ENCODE measurements around the gene TEPSIN.
A peak's percentile ranks its signal among the peaks of the same experiment; 100 is the strongest.

TEPSIN gene

GRCh38 chr17:81270279-81270678, 31.4 kb upstream of the TEPSIN start:
- no peak for DNase-seq (ENCODE audit: low spot score)

- no peak for DNase-seq (ENCODE audit: low spot score)
These were observed 28.7 kb upstream of the TEPSIN start for GRCh38 chr17:81267390-81268067.

DNA sequence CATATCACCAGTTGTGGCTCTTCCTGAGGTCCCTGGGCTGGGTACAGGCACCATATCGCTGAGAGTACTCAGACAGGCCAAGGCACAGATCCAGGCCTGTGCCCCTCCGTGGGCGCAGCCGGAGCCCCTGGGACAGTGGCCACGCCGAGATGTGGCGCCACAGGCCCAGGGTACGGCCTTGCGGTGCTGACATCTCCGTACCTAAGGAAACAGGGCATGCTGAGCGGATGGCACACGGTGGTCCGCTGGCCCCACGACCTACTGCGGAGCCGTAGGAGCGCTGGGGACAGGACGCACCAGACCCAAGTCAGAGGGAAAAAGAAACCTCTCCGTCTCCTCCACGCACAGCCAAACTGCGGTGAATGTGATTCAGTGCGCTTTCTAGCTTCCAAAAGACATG, 26.7 kb upstream of the TEPSIN start:
- no peak for DNase-seq (ENCODE audit: low spot score)

GRCh38 chr17:81264640-81265039, 25.8 kb upstream of the TEPSIN start:
- DNase-seq (ENCODE audit: low spot score): no peak

GRCh38 chr17:81263371-81264181, 24.7 kb upstream of the TEPSIN start:
- no peak for DNase-seq (ENCODE audit: low spot score)

GRCh38 chr17:81261582-81262336, 22.9 kb upstream of the TEPSIN start:
- DNase-seq (ENCODE audit: low spot score): no peak

GRCh38 chr17:81261096-81261495, 22.2 kb upstream of the TEPSIN start:
- no peak for DNase-seq (ENCODE audit: low spot score)

DNA sequence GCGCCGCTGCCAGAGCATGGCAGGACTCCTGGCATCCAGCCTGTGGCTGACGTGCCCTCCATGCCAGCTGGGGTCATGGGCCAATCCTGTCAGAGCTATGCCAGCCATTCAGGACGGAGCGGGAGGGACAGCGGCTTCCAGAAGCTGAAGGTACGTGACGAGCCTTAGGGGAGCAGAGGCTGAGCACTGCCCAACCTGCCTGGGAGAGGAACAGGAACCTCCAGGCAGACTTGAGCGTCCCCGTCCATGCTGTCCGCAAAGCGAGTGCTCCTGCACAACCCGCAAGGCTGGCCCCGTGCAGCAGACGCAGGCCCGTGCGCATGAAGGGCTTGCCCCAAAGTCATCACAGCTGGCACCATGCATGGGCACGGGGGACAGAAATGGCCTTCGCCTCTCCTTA, 21.8 kb upstream of the TEPSIN start:
- no peak for DNase-seq (ENCODE audit: low spot score)

DNA sequence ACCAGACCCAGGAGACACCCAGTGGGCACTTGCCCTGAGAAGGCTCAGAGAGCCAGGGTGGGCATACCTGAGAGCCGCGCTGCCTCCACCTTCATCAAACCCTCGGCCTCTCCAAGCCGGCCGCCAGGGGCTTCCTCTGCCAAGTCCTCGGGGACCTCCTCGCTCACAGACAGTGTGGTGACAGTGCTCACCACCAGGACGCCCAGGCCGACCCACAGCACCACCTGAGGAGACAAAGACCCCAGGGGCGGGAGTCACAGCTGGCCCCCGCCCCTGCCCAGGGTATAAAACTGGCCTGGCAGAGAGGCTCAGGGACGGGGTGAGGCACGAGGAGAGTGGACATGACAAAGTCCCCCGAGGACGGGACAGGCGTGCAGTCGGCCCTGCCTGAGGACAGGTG, 21.3 kb upstream of the TEPSIN start:
- DNase-seq (ENCODE audit: low spot score): no peak

DNA sequence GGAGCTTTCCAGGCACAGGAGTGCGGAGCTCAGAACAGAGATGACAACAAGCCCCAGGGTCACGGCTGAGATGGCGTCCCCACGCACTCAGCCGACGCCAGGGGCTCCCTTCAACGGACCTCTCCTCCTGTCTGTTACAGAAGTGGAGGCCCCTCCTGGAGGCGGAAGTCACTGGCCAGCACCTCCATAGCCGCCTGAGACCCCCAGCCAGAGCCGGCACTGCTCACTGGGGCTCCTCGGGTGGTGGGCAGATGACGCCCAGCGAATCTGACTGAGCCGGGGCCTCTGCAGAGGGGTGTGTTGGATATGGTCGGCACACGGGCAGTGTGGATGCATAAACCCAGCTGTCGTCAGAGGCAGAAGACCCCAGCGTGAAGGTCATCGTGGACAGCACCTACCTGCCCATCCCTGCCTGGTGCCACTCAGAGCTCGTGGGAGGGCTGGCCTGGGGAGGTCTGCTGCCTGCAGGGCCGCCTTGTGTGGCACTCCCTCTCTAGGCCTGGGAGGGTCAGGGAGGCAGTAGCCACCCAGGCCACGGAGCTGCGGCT, 20.3 kb upstream of the TEPSIN start:
- no peak for DNase-seq (ENCODE audit: low spot score)

GRCh38 chr17:81258292-81258691, 19.4 kb upstream of the TEPSIN start:
- DNase-seq (ENCODE audit: low spot score): no peak

DNA sequence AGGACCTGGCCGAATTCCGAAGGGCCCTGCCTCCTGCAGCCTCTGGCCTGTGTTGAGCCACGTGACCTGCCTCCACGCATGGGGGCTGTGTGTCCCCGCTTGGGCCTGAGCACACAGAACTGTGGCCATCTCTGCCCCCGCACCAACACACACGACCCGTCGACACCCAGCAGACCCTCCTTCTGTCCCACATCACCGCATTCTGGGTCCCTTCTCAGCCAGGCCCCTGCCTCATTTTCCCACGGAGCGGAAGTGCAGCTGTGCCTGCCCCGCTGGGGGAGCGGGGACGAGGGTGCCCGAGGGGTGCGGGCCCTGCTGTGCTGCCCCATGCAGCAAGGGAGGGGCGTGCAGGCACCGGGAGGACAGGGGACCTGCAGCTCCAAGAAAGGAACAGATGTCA, 18.7 kb upstream of the TEPSIN start:
- DNase-seq (ENCODE audit: low spot score): no peak

GRCh38 chr17:81256616-81257015, 17.8 kb upstream of the TEPSIN start:
- DNase-seq (ENCODE audit: low spot score): no peak

GRCh38 chr17:81254955-81255717, 16.3 kb upstream of the TEPSIN start:
- peak; percentile 52 for DNase-seq (ENCODE audit: low spot score)

- peak; percentile 71 for DNase-seq (ENCODE audit: low spot score)
These were observed 14.7 kb upstream of the TEPSIN start for GRCh38 chr17:81253358-81254131.

- DNase-seq (ENCODE audit: low spot score): no peak
These were observed 14.1 kb upstream of the TEPSIN start for GRCh38 chr17:81252987-81253329.

DNA sequence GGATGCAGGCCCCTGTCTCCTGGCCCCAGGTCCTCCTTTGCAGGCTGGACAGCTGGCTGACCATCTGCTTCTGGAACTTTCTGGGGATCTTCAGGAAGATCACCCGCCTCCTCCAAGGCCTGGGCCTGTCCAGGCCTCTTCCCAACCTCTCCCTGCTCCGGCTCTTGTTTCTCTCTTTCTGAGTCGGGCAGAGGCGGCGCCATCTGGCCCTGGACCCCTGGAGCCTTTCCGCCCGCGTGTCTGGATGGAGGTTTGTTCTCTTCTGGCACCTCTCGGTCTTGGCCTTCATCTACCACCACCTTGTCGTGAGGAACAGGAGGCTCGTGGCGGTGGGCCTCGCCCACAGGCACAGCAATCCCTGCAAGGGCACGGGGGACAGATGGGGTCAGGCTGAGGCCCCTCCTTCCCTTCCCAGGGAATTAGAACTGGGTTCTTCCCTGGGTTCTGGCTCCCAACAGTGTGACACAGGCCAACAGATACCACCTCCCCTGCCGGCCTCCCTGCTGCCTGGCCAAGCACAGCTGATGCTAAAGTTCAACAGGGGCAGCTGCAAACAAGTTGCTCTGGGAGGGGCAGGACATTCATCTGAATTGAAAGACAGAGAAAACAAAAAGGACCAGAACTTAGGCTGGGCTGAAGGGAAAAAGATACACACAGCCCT, 13.6 kb upstream of the TEPSIN start:
- peak; percentile 51 for DNase-seq (ENCODE audit: low spot score)

- DNase-seq (ENCODE audit: low spot score): peak; percentile 21
These were observed 12.9 kb upstream of the TEPSIN start for GRCh38 chr17:81251709-81252301.

GRCh38 chr17:81251094-81251708, 12.3 kb upstream of the TEPSIN start:
- peak; percentile 29 for DNase-seq (ENCODE audit: low spot score)
